GM19397 (cell line): Measurements from ENCODE around the gene ARPC5.

Experiments
- ATAC-seq: cut with Tn5 transposase; IDR thresholded peaks from one replicate; pipeline ENCODE4 v1.9.1; 2021; ENCODE audit warnings: mild to moderate bottlenecking, moderate library complexity; ENCODE audit not compliant: unreplicated experiment

Gene ARPC5

DNA sequence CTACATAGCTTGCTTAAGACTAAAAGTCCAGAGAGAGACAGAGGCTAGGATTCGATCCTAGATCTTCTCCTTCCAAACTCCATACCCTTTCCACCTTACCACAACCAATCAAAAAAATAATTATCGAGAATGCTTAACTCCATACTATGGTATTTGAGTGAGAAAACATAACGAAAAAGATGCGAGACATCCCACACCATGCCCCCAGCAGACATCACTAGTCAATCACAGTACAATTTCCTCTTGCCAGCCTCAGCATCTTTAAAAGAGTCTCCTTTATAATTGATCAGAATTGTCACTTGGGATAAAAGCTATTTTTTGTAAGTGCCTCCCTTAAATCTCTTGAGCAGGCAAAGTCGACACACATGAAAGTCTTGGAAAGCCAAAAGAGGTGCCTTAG is 46.2 kb downstream of the ARPC5 start:
- no peak for ATAC-seq

GRCh38 chr1:183588827-183589226 is 46.8 kb downstream of the ARPC5 start:
- no peak for ATAC-seq

- no peak for ATAC-seq
Observed at GRCh38 chr1:183586926-183587325, 48.7 kb downstream of the ARPC5 start.

DNA sequence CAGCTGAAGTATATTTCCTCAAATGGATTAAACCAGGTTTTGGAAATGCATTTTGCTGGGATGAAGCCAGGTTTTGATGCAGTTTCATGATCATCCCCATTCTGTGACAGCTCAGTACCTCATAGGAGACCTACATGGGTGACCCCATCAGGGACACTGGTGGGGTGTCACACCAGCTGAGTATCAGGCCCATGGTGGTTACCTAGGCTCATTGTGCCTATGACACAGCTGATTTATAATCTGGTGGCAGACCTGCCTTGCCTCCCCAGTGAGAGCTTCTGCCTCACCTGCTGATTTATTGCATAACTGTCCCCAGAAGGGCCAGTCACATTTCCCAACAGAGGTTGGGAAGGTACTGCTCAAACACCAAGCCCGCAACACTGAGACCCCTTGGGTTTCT is 49.1 kb downstream of the ARPC5 start:
- no peak for ATAC-seq

DNA sequence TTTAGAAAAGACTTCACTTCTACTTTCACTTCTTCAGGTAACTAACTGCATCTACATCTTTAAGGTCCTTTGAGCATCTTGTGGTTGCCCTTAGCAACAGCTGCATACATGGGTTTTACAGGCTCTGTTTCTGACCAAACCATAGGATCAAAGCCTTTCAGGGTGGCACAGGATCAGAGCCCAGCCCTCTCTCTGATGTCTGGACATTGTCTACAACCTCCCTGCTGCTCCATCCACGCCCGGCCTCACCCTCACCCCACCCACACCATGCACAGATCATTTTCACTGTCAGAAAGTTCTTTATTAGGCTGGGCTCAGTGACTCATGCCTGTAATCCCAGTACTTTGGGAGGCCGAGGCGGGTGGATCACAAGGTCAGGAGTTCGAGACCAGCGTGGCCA is 50.5 kb downstream of the ARPC5 start:
- ATAC-seq: no peak

DNA sequence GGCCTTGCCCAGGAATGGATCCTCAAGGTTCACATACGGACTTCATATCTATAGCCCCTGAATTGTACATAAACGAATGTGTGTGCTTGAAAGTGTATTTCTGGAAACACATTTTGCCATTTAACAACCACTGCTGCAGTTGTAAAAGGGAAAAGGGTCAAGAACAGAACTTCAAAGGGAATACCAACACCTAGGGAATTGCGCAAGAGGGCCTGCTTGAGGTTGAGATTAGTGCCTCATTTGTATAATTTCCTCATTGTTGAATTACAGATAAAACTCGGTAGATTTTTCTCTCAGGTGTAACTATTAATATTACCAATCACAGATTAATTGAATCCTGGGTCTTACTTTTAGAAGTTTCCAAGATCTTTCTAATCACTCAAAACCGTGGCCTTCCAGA is 51.4 kb downstream of the ARPC5 start:
- ATAC-seq: no peak

GRCh38 chr1:183583466-183583865 is 52.1 kb downstream of the ARPC5 start:
- no peak for ATAC-seq

GRCh38 chr1:183582021-183582713 is 53.4 kb downstream of the ARPC5 start:
- no peak for ATAC-seq

- ATAC-seq: no peak
Observed at GRCh38 chr1:183580281-183580682, 55.3 kb downstream of the ARPC5 start.

DNA sequence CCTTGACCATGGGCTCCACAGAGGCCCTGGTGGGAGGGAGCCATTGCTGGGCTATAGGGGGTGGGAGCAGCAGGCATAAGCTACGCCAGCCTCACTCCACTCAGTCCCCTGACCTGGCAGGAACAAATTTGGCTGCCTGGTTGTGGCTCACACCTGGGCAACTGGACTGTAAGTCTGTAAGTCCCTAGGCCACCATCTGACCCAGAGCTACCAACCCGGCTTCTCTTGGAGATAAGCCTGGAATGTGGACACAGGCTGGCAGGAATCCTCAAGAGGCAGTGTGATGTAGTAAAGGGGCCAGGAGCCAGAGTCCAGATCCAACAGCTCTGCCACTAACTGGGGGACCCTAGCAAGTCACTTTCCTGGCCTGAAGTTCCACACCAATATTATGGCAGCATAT is 56.7 kb downstream of the ARPC5 start:
- ATAC-seq: no peak

DNA sequence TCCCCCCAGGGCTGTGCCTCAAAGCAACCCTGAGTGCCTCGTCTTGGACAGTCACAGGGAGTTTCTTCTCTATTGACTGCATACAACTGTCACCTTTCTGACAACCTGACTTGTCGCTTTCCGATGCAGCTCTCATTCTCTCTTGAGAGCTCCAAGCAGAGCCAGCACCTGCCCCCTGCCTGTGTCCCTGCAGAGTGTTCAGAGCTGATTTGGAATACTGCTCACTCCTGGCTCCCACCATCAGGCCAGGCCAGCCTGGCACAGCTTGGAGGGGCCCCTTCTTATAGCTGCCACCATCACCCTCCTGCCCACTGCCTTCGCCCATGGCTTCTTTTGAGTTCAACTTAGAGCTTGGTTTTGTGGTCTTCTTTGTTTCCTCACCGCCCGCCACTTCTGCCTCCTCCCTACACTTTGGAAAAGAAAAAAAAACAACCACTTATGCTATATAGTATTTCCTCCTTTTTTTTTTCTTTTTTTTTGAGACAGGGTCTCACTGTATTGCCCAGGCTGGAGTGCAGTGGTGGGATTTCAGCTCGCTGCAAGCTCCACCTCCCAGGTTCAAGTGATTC is 57.6 kb downstream of the ARPC5 start:
- ATAC-seq: no peak

- ATAC-seq: no peak
Observed at GRCh38 chr1:183576537-183576936, 59.0 kb downstream of the ARPC5 start.

DNA sequence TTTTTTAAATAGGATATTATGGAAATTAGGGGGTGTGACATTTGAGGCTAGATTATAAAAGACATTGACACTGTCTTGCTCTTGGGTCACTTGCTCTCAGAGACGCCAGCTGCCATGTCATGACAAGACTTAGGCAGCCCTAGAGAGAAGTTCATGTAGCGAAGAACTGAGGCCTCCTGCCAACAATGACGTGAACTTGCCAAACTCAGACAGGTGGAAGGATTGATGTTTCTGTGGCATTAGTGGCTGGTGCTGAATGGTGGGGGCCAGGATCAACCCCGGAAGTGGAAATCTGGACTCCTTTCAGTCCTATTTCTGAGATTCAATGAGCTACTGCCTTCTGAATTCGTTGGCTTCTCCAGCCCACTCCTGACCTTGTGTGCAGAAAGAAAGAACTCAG is 60.0 kb downstream of the ARPC5 start:
- ATAC-seq: no peak

GRCh38 chr1:183572721-183573120 is 62.9 kb downstream of the ARPC5 start:
- no peak for ATAC-seq

DNA sequence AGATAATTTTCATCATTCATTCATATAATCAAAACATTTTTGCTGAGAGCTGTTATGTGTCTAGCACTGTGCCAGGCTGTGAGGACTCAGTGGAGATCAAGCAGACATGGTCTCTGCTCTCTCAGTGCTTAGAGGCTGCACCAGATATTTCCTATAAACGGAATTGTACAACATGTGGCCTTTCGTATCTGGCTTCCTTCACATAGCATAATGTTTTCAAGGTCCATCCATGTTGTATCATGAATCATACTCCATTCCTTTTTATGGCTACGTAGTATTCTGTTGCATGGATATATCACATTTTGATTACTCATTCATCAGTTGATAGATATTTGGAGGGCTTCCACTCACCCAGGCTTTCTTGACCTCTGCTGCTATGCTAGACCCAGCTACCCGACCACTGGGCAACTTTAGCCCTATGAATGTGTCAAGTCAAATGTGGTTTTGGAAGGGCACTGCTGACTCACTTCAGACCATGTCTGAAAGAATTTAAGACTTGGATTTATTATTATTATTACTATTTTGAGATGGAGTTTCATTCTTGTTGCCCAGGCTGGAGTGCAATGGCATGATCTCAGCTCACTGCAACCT is 63.8 kb downstream of the ARPC5 start:
- ATAC-seq: no peak
